Sigmoid colon (tissue), 4 donors: ENCODE results near the gene F13A1.

Experiments
- EP300 ChIP-seq, 4 donors: sonication (generic); formaldehyde crosslinking; IDR thresholded peaks; one replicate each; pipeline ENCODE4 v1.6.1; 2017; ENCODE audit warnings: antibody characterized with exemption in 4 of 4
- POLR2A ChIP-seq, 2 donors: fragments of 450-650 bp; IDR thresholded peaks; one replicate each; pipeline ENCODE4 v1.6.1; 2016; ENCODE audit warnings: antibody characterized with exemption in 2 of 2, mild to moderate bottlenecking in 2 of 2, moderate library complexity in 2 of 2
- POLR2AphosphoS5 ChIP-seq, 4 donors: sonication (generic); formaldehyde crosslinking; IDR thresholded peaks; one replicate each; pipeline ENCODE4 v1.6.1; 2017; ENCODE audit warnings: antibody characterized with exemption in 4 of 4
- TF ChIP-seq, protein P1 (sequence below), 4 experiments: fragments of 450-650 bp in 3 of 4; fragments of 200-600 bp in 1 of 4; IDR thresholded peaks; one replicate each; pipeline ENCODE4 v1.5.1; 2016 to 2019; ENCODE audit warnings: antibody characterized with exemption in 4 of 4, mild to moderate bottlenecking in 3 of 4, moderate library complexity in 2 of 4

DNA sequence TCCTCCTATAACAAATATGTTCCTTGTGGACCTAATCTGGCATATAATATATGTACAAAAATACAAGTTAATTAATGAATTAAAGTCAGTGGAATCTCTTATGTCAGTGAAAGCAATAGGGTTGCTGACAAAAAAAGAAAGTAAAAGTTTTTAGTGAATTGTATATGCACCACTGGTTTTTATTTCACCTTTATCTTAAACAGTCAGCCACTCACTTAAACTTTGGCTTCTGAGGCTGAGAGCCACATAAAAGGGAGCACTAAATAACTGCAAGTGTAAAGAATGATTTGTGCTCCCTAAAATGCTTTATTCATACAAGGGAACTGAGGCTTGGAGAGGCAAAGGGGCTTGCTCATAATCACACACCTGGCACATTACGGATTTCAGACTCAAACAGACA, 9.9 kb upstream of the F13A1 start:
- TF ChIP-seq POLR2A (IDR thresholded peaks at IDR 0.05) (no peak), EP300 (IDR thresholded peaks at IDR 0.05) (no peak), POLR2AphosphoS5 (IDR thresholded peaks at IDR 0.05) (no peak)
- TF ChIP-seq, protein P1, sequence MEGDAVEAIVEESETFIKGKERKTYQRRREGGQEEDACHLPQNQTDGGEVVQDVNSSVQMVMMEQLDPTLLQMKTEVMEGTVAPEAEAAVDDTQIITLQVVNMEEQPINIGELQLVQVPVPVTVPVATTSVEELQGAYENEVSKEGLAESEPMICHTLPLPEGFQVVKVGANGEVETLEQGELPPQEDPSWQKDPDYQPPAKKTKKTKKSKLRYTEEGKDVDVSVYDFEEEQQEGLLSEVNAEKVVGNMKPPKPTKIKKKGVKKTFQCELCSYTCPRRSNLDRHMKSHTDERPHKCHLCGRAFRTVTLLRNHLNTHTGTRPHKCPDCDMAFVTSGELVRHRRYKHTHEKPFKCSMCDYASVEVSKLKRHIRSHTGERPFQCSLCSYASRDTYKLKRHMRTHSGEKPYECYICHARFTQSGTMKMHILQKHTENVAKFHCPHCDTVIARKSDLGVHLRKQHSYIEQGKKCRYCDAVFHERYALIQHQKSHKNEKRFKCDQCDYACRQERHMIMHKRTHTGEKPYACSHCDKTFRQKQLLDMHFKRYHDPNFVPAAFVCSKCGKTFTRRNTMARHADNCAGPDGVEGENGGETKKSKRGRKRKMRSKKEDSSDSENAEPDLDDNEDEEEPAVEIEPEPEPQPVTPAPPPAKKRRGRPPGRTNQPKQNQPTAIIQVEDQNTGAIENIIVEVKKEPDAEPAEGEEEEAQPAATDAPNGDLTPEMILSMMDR (IDR thresholded peaks at IDR 0.05) = no peak
